ENCODE results near the gene MVK.

Gene MVK

GRCh38 chr12:109582636-109583035 lies 9.0 kb downstream of the MVK start:
- DNase-seq: no peak
- in situ Hi-C loops (cut with MboI; ENCODE audit: low pct_unique_long_range_greater_than_20kb, low sequenced_read_pairs): no loop called here

DNA sequence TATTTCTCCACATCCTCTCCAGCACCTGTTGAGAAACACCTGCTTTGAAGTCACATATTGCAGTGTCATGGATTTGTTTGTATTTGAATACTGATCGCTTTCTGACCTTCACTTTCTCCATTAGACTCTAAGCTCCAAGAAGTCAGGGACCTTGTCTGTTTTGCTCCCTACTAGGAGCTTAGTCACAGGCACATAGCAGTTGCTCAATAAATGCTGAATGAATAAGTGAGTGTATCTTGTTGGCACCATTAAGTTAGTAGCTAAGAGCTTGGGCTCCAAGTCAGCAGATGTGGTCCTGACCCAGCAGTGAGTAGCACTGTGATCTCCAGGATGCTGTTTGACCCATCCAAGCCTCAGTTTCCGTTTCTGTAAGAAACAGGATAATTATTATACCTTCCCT lies 10.1 kb downstream of the MVK start:
- in situ Hi-C loops (cut with MboI; ENCODE audit: low pct_unique_long_range_greater_than_20kb, low sequenced_read_pairs): no loop called here
- no peak for DNase-seq

GRCh38 chr12:109586385-109587296 lies 13.0 kb downstream of the MVK start:
- in situ Hi-C loops (cut with MboI; ENCODE audit: low pct_unique_long_range_greater_than_20kb, low sequenced_read_pairs): no loop called here

DNA sequence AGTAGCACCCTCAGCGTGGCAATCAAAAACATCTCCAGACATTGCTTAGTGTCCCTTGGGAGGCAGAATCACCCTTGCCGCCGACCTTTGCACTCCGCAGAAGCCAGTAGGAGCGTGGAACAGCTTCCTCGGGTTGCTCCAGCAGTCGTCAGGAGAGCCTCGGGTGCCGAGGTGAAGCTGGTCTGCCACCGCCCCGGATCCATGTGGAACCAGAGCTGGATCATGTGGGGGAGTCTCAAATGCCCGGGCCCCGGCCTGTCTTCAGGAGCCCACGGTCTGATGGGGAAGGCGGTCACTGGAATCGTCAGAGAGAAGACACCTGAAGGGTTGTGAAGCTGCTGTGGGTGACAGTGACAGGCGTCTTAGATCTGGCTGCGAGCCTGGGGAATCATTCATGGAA lies 14.3 kb downstream of the MVK start:
- DNase-seq: no peak
- in situ Hi-C loops (cut with MboI; ENCODE audit: low pct_unique_long_range_greater_than_20kb, low sequenced_read_pairs): no loop called here

More at GRCh38 chr12:109586385-109587296, 13.0 kb downstream of the MVK start:
- DNase-seq: no peak

GRCh38 chr12:109588461-109589239 lies 15.1 kb downstream of the MVK start:
- DNase-seq: no peak
- in situ Hi-C loops (cut with MboI; ENCODE audit: low pct_unique_long_range_greater_than_20kb, low sequenced_read_pairs): no loop called here

DNA sequence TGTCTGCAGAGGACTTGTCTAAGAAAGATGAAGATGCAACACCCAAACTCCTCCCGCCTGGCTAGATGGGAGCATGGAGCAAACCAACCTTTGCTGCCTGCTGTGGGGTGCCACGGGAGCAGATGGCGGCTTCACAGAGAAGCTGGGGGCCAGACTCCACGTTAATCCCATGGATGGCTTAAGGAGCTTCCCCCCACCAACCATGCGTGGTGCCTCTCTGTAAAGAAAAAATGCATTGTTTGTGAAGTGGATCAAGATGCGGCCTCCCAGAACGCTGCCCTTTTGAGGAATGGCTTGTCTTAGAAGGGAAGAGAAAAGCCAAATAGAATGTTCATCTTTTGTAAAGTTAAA lies 15.6 kb downstream of the MVK start:
- DNase-seq: no peak
- in situ Hi-C loops (cut with MboI; ENCODE audit: low pct_unique_long_range_greater_than_20kb, low sequenced_read_pairs): no loop called here

- no peak for DNase-seq
- in situ Hi-C loops (cut with MboI; ENCODE audit: low pct_unique_long_range_greater_than_20kb, low sequenced_read_pairs): no loop called here
Observed at GRCh38 chr12:109589691-109590245, 16.2 kb downstream of the MVK start.

DNA sequence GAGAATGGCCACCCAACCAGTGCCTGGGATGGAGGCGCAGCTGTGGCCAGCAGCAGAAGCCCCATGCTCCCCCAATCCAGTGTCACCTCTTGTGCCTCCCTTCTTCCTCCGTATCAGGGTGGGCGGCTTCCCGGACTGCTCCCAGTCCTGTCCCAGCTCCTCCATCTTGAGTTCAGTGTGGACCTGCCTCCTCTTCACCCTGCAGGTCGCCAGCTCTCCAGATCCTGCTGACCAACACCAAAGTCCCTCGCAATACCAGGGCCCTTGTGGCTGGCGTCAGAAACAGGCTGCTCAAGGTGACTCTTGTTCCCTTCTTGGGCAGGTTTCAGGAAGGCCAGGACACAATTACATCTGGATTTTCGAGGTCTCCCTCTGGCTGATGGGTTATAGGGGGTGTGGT lies 17.0 kb downstream of the MVK start:
- no peak for DNase-seq
- in situ Hi-C loops (cut with MboI; ENCODE audit: low pct_unique_long_range_greater_than_20kb, low sequenced_read_pairs): no loop called here

- DNase-seq: no peak
- in situ Hi-C loops (cut with MboI; ENCODE audit: low pct_unique_long_range_greater_than_20kb, low sequenced_read_pairs): no loop called here
Observed at GRCh38 chr12:109591041-109591440, 17.4 kb downstream of the MVK start.

DNA sequence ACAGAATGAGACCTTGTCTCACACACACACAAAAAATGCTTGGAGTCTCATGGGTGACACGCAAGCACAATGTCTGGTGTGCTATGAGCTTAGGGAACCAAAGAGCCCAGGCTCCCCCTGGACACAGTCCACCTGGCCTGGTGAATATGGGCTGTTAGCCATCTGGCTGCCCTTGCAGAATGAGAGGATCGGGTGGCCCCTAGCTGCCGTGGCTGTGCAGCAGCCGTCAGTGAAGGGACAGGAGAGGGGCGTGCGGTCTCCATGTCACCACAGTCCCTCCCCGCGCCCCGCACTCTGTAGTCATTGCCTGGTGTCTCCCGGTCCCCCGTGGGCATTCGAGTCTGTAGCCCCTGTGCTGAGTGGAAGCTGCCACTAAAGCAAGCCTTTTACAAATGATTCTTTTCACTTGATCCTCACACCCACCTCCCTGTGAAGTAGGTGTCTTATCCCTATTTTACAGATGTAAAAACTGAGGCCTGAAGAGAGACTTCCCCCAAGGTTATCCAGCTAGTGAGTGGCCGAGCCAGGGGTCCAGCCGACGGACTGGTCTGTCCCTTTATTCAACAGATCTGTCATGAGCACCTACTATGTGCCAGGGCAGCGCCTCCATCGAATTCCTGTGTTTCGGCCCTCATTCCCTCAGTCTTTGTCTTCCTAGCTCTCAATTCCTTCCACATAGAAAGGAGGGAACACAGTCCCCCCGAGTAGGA lies 18.8 kb downstream of the MVK start:
- DNase-seq: no peak
- in situ Hi-C loops (cut with MboI; ENCODE audit: low pct_unique_long_range_greater_than_20kb, low sequenced_read_pairs): no loop called here

- DNase-seq: no peak
- in situ Hi-C loops (cut with MboI; ENCODE audit: low pct_unique_long_range_greater_than_20kb, low sequenced_read_pairs): no loop called here
Observed at GRCh38 chr12:109592905-109593272, 19.3 kb downstream of the MVK start.

DNA sequence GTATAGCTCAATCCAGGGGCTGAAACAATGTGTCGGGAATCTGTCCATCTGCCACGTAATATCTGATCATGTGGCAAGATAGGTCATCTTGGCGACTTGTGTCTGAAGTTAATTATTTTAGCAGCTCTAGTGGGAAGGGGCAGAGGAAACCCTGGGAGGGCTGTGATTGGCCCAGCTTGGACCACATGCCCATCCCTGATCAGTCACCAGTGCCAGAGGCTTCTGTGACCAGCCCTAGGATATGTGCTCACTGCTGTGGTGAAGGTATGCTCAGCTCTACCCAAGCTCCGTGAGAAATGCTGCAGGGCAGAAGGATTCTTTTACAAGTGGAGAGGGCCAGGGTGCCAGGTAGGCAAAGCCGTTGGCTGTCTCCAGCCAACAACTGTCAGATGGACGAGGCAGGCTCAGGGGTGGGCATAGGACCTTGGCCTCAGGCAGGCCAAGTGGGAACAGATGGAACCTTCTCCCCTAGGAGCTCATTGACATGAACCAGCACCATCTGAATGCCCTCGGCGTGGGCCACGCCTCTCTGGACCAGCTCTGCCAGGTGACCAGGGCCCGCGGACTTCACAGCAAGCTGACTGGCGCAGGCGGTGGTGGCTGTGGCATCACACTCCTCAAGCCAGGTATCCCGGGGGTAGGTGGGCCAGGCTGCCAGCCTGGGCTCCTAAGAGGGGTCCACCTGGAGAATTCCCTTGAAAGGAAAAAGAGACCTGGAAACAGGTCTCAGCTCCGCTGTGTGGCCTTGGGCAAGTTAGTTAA lies 21.1 kb downstream of the MVK start:
- in situ Hi-C loops (cut with MboI; ENCODE audit: low pct_unique_long_range_greater_than_20kb, low sequenced_read_pairs): no loop called here
- no peak for DNase-seq

GRCh38 chr12:109595321-109595902 lies 21.8 kb downstream of the MVK start:
- peak; percentile 59 for DNase-seq
- in situ Hi-C loops (cut with MboI; ENCODE audit: low pct_unique_long_range_greater_than_20kb, low sequenced_read_pairs): no loop called here

DNA sequence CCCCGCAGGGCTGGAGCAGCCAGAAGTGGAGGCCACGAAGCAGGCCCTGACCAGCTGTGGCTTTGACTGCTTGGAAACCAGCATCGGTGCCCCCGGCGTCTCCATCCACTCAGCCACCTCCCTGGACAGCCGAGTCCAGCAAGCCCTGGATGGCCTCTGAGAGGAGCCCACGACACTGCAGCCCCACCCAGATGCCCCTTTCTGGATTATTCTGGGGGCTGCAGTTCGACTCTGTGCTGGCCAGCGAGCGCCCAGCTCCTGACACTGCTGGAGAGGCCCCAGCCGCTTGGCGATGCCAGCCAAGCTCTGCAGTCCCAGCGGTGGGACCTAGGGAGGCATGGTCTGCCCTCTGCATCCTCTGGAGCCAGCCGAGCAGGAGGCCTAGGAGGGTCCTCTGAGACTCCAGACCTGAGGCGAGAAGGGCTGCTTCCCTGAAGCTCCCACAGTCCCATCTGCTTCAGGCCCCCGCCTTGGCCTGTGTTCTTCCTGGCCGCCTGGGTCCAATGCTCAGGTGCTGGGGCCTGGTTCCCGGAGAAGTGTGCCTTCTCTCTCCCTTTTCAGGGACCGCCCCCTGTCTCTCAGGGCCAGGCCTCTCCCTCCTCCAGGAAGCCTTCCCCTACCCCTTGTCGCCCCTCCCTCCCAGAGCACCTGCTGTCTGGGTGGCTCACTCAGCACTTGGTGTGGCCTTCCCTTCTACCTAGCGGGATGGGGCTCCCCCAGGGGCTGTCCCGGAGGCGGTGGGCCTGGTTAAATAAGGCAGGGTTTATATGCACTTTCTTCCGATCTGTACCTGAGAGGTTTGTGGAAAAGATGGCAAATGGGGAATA lies 23.0 kb downstream of the MVK start:
- in situ Hi-C loops (cut with MboI; ENCODE audit: low pct_unique_long_range_greater_than_20kb, low sequenced_read_pairs): no loop called here
- DNase-seq: no peak

DNA sequence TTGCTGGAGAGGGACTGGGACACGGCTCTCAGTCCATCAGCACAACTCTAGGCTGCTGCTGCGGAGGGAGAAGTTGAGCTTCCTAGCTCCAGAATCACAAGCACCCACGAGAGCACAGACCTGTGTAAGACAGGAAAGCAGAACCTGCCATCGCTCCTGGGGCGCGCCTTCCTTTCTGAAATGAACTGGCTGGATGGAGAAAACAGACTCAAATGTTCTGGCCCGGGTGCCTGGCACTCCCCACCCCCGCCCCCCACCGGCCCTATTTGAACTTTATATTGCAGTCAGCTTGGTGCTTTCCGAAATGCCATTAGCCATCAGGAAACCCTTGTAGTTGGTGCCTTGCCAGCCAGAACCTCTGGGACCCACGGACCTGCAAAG lies 23.8 kb downstream of the MVK start:
- DNase-seq: no peak

GRCh38 chr12:109597795-109598427 lies 24.3 kb downstream of the MVK start:
- in situ Hi-C loops (cut with MboI; ENCODE audit: low pct_unique_long_range_greater_than_20kb, low sequenced_read_pairs): no loop called here
- DNase-seq: peak; percentile 85

More for the DNA sequence above, 23.8 kb downstream of the MVK start:
- in situ Hi-C loops (cut with MboI; ENCODE audit: low pct_unique_long_range_greater_than_20kb, low sequenced_read_pairs): no loop called here

- DNase-seq: no peak
- in situ Hi-C loops (cut with MboI; ENCODE audit: low pct_unique_long_range_greater_than_20kb, low sequenced_read_pairs): no loop called here
Observed at GRCh38 chr12:109598428-109598854, 24.8 kb downstream of the MVK start.
